Stimulated activated CD4-positive, alpha-beta T cell treated with anti-CD3 and anti-CD28 coated beads, Interleukin-4, amount 100 ng/mL, for 1 hour (primary cell): Measurements from ENCODE around the gene RASAL3.

Source experiments
- DNase-seq: peaks from one replicate; pipeline ENCODE4 v3.0.0-alpha.2; 2020

RASAL3 gene

DNA sequence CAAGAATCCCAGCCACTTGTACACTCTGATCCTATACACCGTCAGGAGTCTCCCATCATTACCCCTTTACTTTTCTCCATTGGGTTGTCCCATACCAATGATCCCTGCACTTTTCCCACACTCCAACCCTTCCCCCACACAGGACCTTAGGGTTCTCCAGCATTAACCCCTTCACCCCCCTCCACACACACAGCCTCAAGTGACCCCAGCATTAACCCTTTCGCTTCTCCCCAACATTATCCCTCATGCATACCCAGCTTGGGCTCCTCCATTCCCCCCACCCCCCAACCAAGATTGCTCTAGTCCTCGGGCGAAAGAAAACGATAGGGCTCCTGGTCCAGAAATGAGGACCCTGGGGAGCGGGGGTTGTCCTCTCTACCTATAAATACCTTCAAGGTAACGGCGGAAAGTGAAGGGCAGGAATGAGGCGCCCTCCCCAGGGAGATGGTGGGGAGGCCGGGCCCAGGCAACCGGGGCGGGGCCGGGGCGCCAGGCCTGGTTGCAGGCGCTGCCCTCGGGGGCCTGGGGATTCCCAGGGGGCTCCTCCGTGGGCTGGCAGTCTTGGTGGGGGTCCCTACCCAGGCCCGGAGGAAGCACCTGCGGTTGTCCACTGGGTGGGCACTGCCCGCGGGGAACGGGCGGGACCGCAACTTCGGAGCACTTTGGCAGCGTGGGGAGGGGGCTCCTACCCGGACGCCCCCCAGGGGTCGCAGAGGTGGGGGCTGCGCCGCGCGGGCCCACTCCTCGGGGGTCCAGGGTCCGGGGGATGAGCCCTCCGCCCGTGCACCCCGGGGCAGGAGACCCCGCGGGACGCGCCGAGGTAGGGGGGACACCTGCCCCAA, 15.3 kb downstream of the RASAL3 start:
- no peak for DNase-seq

DNA sequence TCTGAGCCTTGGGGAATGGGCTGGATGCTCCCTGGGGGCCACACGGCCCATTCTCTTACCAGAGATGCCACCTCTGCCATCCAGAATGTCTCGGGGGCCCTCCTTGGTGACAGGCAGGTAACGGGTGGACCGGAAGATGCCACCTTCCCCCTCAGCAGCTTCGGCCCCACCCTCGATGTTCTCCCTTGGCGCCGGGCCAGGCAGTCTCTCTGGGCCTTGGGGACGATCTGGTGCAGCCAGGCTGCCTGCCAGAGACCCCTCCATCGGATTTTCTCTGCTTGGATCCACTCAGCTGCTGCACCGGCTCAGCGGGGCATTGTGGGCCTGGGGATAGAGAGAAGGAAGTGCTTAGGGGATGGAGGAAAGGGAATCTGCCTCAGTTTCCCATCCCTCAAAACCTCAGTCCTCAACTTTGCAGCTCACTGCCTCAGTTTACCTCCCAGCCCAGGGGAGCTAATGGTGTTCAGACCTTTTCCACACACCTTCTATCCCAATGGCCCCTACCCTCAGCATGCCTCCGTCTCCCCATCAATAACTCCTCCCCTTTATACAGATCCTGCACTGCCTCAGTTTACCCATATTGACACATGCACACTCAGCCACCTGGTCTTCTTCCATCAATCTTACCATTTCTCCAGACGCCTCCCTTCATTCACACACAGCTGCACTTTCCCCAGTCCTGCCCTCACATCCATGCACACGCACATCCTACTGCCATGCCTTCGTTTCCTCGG, 16.1 kb downstream of the RASAL3 start:
- no peak for DNase-seq

DNA sequence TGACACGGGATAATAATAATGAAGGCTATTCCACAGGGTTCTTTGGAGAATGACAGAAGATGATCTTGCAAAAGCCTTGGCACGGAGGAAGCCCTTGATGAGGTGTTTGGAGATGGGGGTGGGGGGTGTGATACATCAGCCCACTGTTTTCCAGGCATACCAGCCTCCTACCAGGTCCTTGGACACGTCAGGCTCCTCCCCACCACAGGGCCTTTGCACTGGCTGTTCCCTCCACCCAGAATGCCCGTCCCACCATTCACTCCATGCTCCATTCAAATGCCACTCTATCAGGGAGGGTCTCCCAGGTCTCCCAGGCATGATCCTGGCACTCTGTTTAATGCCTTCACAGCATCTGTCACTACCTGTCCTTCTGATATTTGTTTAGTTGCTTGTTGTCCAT, 17.3 kb downstream of the RASAL3 start:
- no peak for DNase-seq

GRCh38 chr19:15445807-15446376, 18.5 kb downstream of the RASAL3 start:
- no peak for DNase-seq

DNA sequence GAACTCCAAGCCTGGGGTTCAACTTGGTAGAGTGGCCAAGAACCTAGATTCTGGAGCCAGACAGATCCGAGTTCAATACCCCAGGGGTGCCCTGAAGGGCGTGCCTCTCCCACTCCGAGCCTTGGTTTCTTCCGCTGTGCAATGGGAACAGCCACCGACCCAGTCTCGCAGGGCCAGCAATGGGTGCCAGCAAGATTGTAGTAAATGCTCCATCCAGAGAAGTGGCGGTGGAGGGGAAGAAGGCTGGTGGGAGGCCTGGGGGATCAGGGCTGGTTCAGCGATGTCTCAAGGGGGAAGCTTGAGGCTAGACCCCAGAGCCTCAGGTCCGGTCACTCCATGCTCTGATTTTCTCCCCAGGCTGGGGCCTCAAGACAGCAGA, 19.1 kb downstream of the RASAL3 start:
- no peak for DNase-seq

GRCh38 chr19:15444505-15445226, 19.7 kb downstream of the RASAL3 start:
- DNase-seq: no peak

GRCh38 chr19:15443838-15444237, 20.5 kb downstream of the RASAL3 start:
- DNase-seq: no peak

DNA sequence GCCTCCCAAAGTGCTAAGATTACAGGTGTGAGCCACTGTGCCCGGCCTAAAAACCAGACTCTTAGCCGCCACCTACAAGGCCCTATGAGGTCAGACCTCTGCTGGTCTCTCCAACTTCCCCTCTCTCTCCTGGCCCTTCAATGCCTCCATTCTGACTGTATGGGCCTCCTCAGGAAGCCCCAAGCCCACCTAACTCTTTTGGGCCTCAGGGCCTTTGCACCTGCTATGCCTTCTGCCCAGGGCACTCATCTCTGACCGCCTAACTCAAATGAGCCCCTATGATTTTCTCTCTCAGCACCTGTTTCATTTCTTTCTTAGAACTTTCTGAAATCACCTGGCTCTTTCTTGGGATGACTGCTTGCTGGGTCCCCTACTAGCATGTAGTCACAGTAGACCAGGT, 21.0 kb downstream of the RASAL3 start:
- DNase-seq: no peak

DNA sequence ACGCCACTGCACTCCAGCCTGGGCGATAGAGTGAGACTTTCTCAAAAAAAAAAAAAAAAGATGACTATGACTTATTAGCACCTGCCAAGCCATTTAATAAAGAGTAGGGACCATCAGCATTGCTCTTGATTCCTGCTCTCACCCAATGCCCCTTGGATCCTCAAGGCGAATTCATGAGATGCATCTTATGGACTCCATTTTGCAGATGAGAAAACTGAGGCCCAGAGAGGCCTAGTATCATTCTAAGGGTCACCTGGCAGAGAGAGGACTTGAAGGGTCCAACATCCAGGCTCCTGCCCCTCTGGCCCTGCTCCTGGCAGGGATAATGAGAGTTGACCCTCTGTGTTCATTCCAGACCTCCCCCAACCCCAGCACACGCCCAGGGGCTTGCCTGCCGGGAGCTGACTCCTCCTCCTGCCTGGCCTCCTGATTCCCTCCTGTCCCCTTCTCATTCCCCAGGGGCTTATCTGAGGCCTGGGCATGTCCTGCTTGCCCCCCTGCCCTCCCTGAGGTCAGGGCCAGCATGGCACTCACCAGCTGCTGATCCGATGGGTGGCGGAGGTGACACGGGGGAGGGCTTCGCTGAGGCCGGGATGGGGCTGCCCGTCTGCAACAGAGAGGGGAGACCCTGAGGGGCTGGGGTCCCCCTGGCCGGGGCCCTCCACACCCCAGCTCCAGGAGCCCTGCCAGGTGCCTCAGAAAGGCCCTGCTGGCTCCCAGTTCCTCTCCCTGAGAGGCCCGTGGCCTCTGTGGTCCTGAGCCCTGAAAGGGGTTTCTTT, 22.0 kb downstream of the RASAL3 start:
- DNase-seq: no peak

DNA sequence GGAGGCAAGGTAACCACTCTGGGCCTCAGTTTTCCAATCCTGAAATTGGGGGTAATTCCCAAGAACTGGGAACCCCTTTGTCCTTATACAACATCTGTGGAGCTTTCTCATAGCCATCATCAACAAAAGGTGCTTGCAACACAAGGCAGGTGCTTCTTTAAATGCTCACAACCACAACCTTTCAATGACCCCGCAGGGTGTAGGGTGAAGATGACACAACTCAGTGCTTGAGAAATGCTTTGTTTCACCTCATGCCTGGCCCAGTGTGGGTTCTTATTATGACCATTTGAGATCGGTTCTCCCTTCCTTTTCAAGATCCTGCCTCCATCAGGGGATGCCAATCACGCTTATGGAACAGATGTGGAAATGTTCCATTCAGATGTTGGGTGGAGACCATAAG, 23.0 kb downstream of the RASAL3 start:
- DNase-seq: no peak

GRCh38 chr19:15439821-15440641, 24.3 kb downstream of the RASAL3 start:
- DNase-seq: no peak

DNA sequence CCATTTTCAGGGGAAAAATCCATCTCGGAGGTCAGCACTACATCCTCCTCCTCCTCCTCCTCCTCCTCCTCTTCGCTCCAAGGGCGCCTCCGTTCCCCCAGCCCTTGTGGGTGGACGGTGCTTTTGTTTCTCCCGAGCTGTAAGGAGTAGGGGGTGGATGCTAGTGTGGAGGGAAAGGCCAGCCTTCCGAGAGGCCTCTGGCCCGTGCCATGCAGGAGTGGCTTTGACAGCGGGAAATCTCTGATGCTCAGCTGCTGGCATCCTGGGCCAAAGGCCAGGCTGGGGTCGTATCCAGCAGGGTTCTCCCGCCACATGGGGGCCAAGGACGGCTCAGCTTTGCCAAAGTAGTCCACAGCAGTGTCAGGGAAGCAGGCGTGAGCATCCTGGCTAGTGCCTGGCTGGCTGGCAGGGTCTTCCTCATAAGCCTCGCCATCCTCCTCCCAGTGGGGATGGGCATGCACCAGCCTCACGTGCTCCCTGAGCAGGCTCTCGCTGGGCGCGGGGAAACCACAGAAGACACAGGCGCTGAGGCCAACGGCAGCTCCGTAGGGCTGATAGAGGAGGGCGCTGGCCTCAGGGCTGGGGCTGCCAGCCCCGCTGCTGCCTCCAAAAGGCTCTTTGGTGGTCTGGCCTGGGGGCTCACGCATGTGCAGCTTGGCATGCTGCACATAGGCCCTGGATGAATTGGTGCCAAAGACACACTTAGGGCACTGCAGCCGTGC, 25.1 kb downstream of the RASAL3 start:
- DNase-seq: no peak

GRCh38 chr19:15438577-15438976, 25.8 kb downstream of the RASAL3 start:
- DNase-seq: no peak

GRCh38 chr19:15438124-15438496, 26.2 kb downstream of the RASAL3 start:
- DNase-seq: no peak

DNA sequence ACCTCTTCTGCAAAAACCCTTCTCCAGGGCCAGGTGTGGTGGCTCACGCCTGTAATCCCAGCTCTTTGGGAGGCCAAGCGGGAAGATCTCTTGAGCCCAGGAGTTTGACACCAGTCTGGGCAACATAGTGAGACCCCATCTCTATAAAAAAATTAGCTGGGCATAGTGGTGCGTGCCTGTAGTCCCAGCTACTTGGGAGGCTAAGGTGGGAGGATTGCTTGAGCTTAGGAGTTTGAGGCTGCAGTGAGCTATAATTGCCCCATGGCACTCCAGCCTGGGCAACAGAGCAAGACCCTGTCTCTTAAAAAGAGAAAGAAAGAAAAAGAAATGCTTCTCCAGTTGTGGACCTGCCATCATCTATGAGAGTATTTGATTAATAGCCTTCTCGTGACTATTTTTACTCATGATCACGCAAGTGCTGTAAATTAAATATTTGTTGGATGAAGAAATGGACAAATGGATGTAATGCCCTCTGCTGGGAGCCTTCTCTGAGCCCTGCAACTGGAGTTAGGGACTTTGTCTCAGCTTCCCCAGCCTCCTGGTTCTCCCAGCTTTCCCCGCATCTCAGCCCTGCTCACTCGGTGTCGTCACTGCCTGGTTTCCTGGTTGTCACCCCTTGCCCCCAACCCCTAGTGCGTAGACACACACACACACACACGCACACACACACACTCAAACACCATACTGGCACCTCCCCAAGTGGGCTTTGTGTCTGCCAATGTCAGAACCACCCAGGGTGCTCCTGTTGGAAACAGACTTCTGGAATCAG, 26.8 kb downstream of the RASAL3 start:
- no peak for DNase-seq

- no peak for DNase-seq
Observed at GRCh38 chr19:15436826-15437110, 27.6 kb downstream of the RASAL3 start.

GRCh38 chr19:15436012-15436825, 28.1 kb downstream of the RASAL3 start:
- no peak for DNase-seq

GRCh38 chr19:15433519-15434069, 30.8 kb downstream of the RASAL3 start:
- DNase-seq: no peak
